HepG2 (cell line): Measurements from ENCODE around the gene COPB2. TPM values are rescaled to one million over a fixed set of nuclear protein-coding genes. Genes with fewer than 3 reads are reported as not detected.

Experiments used
- ATAC-seq: fragments of 200-7000 bp; cut with Tn5 transposase; 3 replicates; pipeline ENCODE4 v1.9.1; 2020; ENCODE audit warnings: mild to moderate bottlenecking, moderate library complexity
- BruUV-seq: library from RNA; stranded (reverse); fragments of 400-500 nt; replicated peaks from 2 replicates; lab custom pipeline; 2021; lab: Mats Ljungman, UMichigan
- CTCF ChIA-PET: fragments of 300-600 bp; formaldehyde crosslinking; extraction: SDS; loops from one replicate; lab custom pipeline; 2021; ENCODE audit warnings: low total read pairs, inconsistent platforms, low intra/inter-chr PET ratio; lab: Yijun Ruan, JAX
- POLR2A ChIA-PET: fragments of 350-600 bp; sonication (Branson Sonifier 250); formaldehyde crosslinking; loops from one replicate; lab custom pipeline; 2020; ENCODE audit warnings: antibody characterized with exemption, inconsistent platforms; lab: Yijun Ruan, JAX
- DNase-seq: peaks from one replicate; pipeline ENCODE4 v3.0.0-alpha.2; 2015; ENCODE audit warnings: low spot score
- FAIRE-seq: peaks from 3 replicates; lab custom pipeline; 2011; peaks lifted over from hg19 to GRCh38; lab: Jason Lieb, UNC
- H2AFZ ChIP-seq: one replicate; pipeline ENCODE4 v1.6.1; 2011; ENCODE audit warnings: low read length, inconsistent platforms
- H3K27ac ChIP-seq: fragments of 300-600 bp; 3 replicates; pipeline ENCODE4 v1.8.0; 2011; ENCODE audit warnings: mixed run types, mild to moderate bottlenecking, mixed read lengths, low read length, inconsistent platforms; ENCODE audit not compliant: insufficient read depth; ENCODE audit errors: extremely low read length
- H3K27me3 ChIP-seq, 2 experiments: fragments of 200-600 bp in 1 of 2; 2 replicates in 1 of 2; 3 replicates in 1 of 2; pipeline versions ENCODE4 v1.6.0 to v1.8.0; 2011; ENCODE audit warnings: low read length in 2 of 2, mild to moderate bottlenecking in 2 of 2, moderate library complexity in 2 of 2, inconsistent platforms in 1 of 2; ENCODE audit not compliant: insufficient read depth in 2 of 2, control insufficient read depth in 1 of 2
- H3K36me3 ChIP-seq, 2 experiments: fragments of 200-600 bp in 1 of 2; replicated peaks in 1 of 2; 2 replicates in 1 of 2; 3 replicates in 1 of 2; pipeline versions ENCODE4 v1.5.1 to v1.8.0; 2011; ENCODE audit warnings: low read length in 2 of 2, inconsistent platforms in 1 of 2; ENCODE audit not compliant: insufficient read depth in 2 of 2, control insufficient read depth in 1 of 2
- H3K4me1 ChIP-seq: 2 replicates; pipeline ENCODE4 v1.5.1; 2012; ENCODE audit warnings: low read length, inconsistent platforms; ENCODE audit not compliant: insufficient read depth
- H3K4me2 ChIP-seq: 2 replicates; pipeline ENCODE4 v1.6.0; 2011; ENCODE audit warnings: low read depth, low read length, inconsistent platforms
- H3K4me3 ChIP-seq, 3 experiments: fragments of 200-600 bp in 1 of 3; sonication (generic), shearing (Covaris generic) in 1 of 3; replicated peaks in 1 of 3; 2 replicates each; pipeline ENCODE4 v1.5.1; 2011 to 2016; ENCODE audit warnings: low read length in 3 of 3, inconsistent platforms in 2 of 3, low read depth in 2 of 3, mild to moderate bottlenecking in 2 of 3, control low read depth in 1 of 3, mixed read lengths in 1 of 3; ENCODE audit not compliant: insufficient read depth in 1 of 3
- H3K79me2 ChIP-seq: one replicate; pipeline ENCODE4 v1.6.1; 2011; ENCODE audit warnings: low read length, inconsistent platforms; ENCODE audit not compliant: insufficient read depth
- H3K9ac ChIP-seq: 2 replicates; pipeline ENCODE4 v1.6.0; 2011; ENCODE audit warnings: mild to moderate bottlenecking, low read depth, low read length, inconsistent platforms; ENCODE audit not compliant: insufficient read depth
- H3K9me3 ChIP-seq: 2 replicates; pipeline ENCODE4 v1.5.1; 2012; ENCODE audit warnings: mild to moderate bottlenecking, low read length
- H4K20me1 ChIP-seq: 2 replicates; pipeline ENCODE4 v1.6.0; 2011; ENCODE audit warnings: inconsistent platforms, mild to moderate bottlenecking, low read length, moderate library complexity; ENCODE audit not compliant: insufficient read depth
- DMAP1 ChIP-seq: IDR thresholded peaks from 2 replicates; pipeline ENCODE4 v1.6.1; 2016
- FLYWCH1 ChIP-seq: sonication (generic); formaldehyde crosslinking; IDR thresholded peaks from 2 replicates; pipeline ENCODE4 v1.8.1; 2023; ENCODE audit warnings: mild to moderate bottlenecking, missing genetic modification reagents
- IRX3 ChIP-seq: sonication (generic); formaldehyde crosslinking; IDR thresholded peaks from 2 replicates; pipeline ENCODE4 v1.8.1; 2023; ENCODE audit warnings: mild to moderate bottlenecking, low read depth, missing genetic modification reagents, borderline replicate concordance
- RBM22 ChIP-seq: fragments of 200-400 bp; formaldehyde crosslinking; optimal IDR thresholded peaks from 2 replicates; pipeline ENCODE3; 2017; ENCODE audit warnings: mild to moderate bottlenecking, low read length, moderate library complexity
- TFE3 ChIP-seq: IDR thresholded peaks from 2 replicates; pipeline ENCODE4 v1.6.1; 2016
- ZBED4 ChIP-seq: sonication (generic); formaldehyde crosslinking; IDR thresholded peaks from 2 replicates; pipeline ENCODE4 v1.4.0; 2020; ENCODE audit warnings: missing genetic modification reagents, borderline replicate concordance
- ZNF124 ChIP-seq: sonication (generic); formaldehyde crosslinking; IDR thresholded peaks from 2 replicates; pipeline ENCODE4 v1.4.0; 2020; ENCODE audit warnings: missing genetic modification reagents
- ZNF543 ChIP-seq: sonication (generic); formaldehyde crosslinking; IDR thresholded peaks from 2 replicates; pipeline ENCODE4 v1.4.0; 2020; ENCODE audit warnings: mild to moderate bottlenecking, missing genetic modification reagents
- ZNF556 ChIP-seq: sonication (generic); formaldehyde crosslinking; IDR thresholded peaks from 2 replicates; pipeline ENCODE4 v1.4.0; 2020; ENCODE audit warnings: mild to moderate bottlenecking, missing genetic modification reagents, borderline replicate concordance
- WGBS: methylation state at CpG from one replicate; pipeline ENCODE4 v1.1.6; 2017; ENCODE audit warnings: low lambda C conversion rate; 5-methylcytosine and 5-hydroxymethylcytosine counted together
- in situ Hi-C: cut with HindIII; loops from 2 replicates; pipeline ENCODE4 v1.10.0; 2017; ENCODE audit warnings: low pct_unique_long_range_greater_than_20kb; ENCODE audit not compliant: extremely low pct_ligation_motif_present
- intact Hi-C: fragments of 100-400 bp; cut with micrococcal nuclease; formaldehyde crosslinking; loops from one replicate; pipeline ENCODE4 v1.10.0; 2022; ENCODE audit not compliant: unreplicated experiment
- polyA plus RNA-seq, 8 experiments: library from polyadenylated mRNA; depleted of rRNA in 3 of 8; stranded (reverse) in 7 of 8; unstranded in 1 of 8; fragments of >200 nt; fragmentation: Illumina TruSeq in 4 of 8; extraction: Trizol in 4 of 8; gene quantifications; 2 replicates each; pipeline versions ENCODE4 v1.2.1 to v1.2.3, GENCODE V29; 2011 to 2016; ENCODE audit warnings: low read depth in 4 of 8, missing spikeins in 1 of 8, mixed read lengths in 1 of 8; ENCODE audit not compliant: insufficient read depth in 1 of 8
- total RNA-seq, 5 experiments: library from RNA; depleted of rRNA; stranded (reverse); fragments of >200 nt; fragmentation: Illumina TruSeq; extraction: Trizol; gene quantifications; 2 replicates each; pipeline ENCODE4 v1.2.3, GENCODE V29; 2016; ENCODE audit warnings: low read depth in 1 of 5
- TF ChIP-seq, protein P1 (sequence below): sonication (generic); formaldehyde crosslinking; IDR thresholded peaks from 2 replicates; pipeline ENCODE4 v1.5.0; 2020; ENCODE audit warnings: mild to moderate bottlenecking, missing genetic modification reagents, moderate library complexity
- TF ChIP-seq, protein P2 (sequence below): sonication (generic); formaldehyde crosslinking; IDR thresholded peaks from 2 replicates; pipeline ENCODE4 v1.5.1; 2020; ENCODE audit warnings: mild to moderate bottlenecking, missing genetic modification reagents

The COPB2 gene
- total and polyA plus RNA-seq, 2 of the 13 experiments (the other 11 are each of a cell fraction or from before 2014, with no cell fraction given): 83.3 to 217 TPM

DNA sequence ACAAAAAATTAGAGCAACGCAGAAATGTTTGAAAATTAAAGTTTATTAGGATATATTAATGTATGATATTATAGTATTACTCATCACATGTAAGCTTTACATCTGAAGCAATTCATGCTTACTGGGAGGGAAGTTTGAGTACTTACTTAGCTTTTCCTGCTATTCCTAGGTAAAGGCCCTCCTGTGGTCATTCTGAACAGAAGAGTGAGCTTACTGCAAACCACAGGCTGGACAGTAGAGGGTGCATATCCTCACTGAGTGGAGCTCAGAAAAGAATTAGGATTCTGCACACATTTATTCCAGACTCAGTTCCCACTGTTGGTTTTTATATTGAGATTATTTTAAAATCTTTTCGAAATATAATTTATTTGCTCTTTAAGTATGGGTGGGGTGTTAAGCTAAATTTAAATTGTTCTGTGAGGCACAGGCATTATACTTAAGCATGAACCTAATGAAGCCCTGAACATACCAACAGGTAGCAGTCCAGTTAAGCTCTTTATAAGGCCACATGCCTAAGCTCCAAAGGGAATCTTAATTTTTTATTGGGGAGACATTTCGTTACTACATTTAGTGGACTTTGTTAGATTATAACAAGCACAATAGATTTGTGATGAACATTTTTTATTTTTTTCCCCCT is 35.4 kb downstream of the COPB2 start (continued):
- TF ChIP-seq, protein P1, sequence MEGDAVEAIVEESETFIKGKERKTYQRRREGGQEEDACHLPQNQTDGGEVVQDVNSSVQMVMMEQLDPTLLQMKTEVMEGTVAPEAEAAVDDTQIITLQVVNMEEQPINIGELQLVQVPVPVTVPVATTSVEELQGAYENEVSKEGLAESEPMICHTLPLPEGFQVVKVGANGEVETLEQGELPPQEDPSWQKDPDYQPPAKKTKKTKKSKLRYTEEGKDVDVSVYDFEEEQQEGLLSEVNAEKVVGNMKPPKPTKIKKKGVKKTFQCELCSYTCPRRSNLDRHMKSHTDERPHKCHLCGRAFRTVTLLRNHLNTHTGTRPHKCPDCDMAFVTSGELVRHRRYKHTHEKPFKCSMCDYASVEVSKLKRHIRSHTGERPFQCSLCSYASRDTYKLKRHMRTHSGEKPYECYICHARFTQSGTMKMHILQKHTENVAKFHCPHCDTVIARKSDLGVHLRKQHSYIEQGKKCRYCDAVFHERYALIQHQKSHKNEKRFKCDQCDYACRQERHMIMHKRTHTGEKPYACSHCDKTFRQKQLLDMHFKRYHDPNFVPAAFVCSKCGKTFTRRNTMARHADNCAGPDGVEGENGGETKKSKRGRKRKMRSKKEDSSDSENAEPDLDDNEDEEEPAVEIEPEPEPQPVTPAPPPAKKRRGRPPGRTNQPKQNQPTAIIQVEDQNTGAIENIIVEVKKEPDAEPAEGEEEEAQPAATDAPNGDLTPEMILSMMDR (CRISPR knock-in tag): peak; percentile 67
- no peak for TF ChIP-seq ZNF556 (CRISPR knock-in tag)
- TF ChIP-seq RBM22: peak; percentile 37
- TF ChIP-seq, protein P2, sequence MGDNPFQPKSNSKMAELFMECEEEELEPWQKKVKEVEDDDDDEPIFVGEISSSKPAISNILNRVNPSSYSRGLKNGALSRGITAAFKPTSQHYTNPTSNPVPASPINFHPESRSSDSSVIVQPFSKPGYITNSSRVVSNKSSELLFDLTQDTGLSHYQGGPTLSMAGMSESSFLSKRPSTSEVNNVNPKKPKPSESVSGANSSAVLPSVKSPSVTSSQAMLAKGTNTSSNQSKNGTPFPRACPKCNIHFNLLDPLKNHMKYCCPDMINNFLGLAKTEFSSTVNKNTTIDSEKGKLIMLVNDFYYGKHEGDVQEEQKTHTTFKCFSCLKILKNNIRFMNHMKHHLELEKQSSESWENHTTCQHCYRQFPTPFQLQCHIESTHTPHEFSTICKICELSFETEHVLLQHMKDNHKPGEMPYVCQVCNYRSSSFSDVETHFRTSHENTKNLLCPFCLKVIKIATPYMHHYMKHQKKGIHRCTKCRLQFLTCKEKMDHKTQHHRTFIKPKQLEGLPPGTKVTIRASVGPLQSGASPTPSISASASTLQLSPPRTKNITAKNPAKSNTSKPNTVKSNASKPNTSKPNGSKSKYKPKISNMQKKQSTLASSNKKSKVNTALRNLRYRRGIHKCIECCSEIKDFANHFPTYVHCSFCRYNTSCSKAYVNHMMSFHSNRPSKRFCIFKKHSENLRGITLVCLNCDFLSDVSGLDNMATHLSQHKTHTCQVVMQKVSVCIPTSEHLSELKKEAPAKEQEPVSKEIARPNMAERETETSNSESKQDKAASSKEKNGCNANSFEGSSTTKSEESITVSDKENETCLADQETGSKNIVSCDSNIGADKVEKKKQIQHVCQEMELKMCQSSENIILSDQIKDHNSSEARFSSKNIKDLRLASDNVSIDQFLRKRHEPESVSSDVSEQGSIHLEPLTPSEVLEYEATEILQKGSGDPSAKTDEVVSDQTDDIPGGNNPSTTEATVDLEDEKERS (CRISPR knock-in tag): no peak

DNA sequence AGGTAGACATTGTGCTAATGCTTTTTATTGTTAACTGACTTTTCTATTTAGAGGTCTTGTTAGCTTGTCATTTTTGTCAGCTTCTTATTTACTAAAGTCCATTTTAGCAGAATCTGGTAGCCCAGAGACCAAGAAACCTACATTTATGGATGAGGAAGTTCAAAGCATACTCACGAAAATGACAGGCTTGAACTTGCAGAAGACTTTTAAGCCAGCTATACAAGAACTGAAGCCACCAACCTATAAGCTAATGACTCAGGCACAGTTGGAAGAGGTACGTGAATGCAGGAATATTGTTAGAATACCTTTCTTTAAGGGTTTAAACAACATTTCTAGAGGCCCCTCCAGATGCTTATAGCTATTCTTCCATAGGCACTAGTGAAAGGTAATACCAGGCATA is 42.7 kb downstream of the COPB2 start:
- ChIA-PET POLR2A (no interaction called here), CTCF (no interaction called here)
- FAIRE-seq (no peak), ATAC-seq (no peak), DNase-seq (no peak)
- Histone ChIP-seq H3K4me2 (no peak overlapping the region), H2AFZ (no peak overlapping the region), H3K27me3 (no peaks in the 10 kb centered on the region; a peak in 1 of 5 replicates), H3K36me3 (peaks cover 11 to 51% of the 10 kb centered on the region in 2 experiments), H3K27ac (no peak overlapping the region), H3K9ac (no peak overlapping the region), H3K4me1 (peaks cover 24% of the 10 kb centered on the region), H4K20me1 (no peaks in the 10 kb centered on the region), H3K79me2 (peaks cover 29% of the 10 kb centered on the region), H3K9me3 (no peaks in the 10 kb centered on the region), H3K4me3 (no peak overlapping the region)
- WGBS: 94% methylated on average over 2 of the region's 2 CpGs
- in situ Hi-C loops: no loop called here
- BruUV-seq: no TSS peak
- intact Hi-C loops: no loop called here
- TF ChIP-seq FLYWCH1 (CRISPR knock-in tag) (no peak), ZNF543 (CRISPR knock-in tag) (no peak), TFE3 (CRISPR knock-in tag) (no peak), ZBED4 (CRISPR knock-in tag) (no peak), IRX3 (CRISPR knock-in tag) (no peak), ZNF124 (no peak), DMAP1 (CRISPR knock-in tag) (no peak)
